HG03432 (cell line): ENCODE results near the gene PDYN.

Source experiments
- ATAC-seq: cut with Tn5 transposase; IDR thresholded peaks from one replicate; pipeline ENCODE4 v1.9.1; 2021; ENCODE audit warnings: mild to moderate bottlenecking, moderate library complexity; ENCODE audit not compliant: unreplicated experiment

Gene PDYN

GRCh38 chr20:1935696-1936366 lies 58.0 kb downstream of the PDYN start:
- ATAC-seq, result no peak

DNA sequence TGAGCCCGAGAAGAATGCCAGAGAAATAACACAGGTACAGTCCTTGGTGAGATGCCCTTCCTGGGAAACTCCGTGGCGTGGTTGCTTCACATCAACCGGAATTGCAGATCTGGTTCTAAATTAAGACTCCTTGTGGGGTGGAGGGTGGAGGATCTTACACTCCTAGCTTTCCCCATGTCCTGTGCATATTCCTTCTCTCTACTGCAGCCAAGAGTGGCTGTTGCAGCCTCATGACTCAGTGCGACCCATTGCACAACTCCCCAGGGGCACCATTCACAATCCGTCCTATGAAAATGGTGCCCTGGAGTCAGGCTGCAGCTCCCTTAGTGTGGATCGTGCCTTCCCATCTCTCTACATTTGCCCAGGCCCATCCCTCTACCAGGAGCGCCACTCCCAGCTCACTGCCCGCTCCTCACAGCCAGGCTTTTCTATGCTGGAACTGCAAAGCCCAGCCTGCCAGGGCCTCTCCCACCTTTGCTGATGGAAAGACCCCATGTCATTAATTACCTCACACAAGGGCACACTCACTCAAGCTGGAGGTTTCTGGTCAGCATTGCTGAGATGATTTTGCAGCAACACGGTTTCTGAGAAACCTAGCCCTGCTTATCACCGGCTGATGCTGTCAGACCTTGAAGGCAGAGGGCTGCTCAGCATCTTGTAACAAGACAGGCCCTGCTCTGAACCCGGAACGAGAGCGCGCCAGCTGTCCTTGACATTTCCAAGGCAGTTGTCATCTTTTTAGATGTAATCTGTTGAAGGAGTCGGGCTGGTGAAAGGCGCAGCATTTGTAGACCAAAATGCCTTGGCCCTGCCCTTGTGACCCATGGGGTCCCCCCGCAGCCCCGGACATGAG lies 58.9 kb downstream of the PDYN start:
- no peak for ATAC-seq

DNA sequence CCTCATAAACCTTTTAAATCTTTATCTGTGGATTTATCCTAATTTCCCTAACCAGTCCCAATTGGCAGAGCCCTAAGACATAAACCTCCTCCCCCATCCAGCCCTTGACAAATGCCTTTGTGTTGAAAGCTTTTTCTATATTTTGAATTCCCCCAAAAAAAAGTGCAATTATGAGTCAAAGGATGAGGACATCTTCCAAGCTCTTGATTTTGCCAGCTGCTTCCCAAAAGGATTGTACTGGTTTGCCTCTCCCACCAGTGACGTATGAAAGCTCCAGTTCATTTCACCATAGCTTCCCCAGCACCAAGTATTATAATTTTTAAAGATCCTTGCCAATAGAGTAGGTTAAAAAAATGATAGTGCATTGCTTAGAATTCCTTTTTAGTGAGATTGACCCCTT lies 59.7 kb downstream of the PDYN start:
- no peak for ATAC-seq

GRCh38 chr20:1933465-1933870 lies 60.4 kb downstream of the PDYN start:
- no peak for ATAC-seq

DNA sequence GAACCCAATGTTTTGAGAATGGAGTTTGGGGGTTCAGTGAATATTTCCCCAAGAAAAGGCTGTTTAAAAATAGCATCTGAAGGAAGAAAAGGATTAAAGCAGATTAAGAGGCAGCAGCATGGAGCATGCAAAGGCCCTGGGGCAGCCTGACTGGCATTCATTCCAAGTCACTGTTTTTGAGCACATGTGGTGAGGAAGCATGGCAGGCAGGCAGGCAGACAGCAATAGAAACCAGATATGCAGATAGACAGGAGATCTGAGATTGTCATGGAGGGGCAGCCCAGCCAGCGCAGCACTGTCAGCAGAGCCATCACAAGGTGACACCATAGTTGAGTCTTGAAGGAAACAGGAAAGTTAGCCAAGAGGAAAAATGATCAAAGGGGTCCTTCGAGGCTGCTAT lies 60.9 kb downstream of the PDYN start:
- ATAC-seq, result no peak

GRCh38 chr20:1931830-1932229 lies 62.0 kb downstream of the PDYN start:
- no peak for ATAC-seq

GRCh38 chr20:1930165-1930564 lies 63.7 kb downstream of the PDYN start:
- ATAC-seq, result no peak

GRCh38 chr20:1929460-1929859 lies 64.4 kb downstream of the PDYN start:
- no peak for ATAC-seq

DNA sequence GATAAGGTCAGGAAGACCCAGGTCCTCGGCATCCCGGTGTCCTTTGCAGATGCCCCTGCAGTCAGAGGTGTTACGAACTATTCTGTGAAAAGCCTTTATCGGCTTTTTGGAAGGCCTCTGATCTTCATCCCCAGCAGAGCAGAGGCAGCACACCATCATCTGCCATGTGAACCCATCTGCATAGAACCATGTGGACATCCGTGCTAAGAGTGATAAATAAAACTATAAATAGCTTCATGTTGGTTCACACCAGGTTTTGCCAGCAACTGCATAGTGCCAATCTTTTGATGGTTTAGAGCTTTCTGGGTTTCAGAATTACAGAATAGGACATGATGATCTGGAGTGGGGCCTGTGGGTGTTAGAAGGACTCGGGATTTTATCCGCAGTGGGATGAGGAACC lies 65.1 kb downstream of the PDYN start:
- no peak for ATAC-seq
